HepG2 (cell line): ENCODE data around the gene SEZ6. TPM values are rescaled to one million over a fixed set of nuclear protein-coding genes. Genes with fewer than 3 reads are reported as not detected.

Source experiments
- ATAC-seq: fragments of 200-7000 bp; cut with Tn5 transposase; 3 replicates; pipeline ENCODE4 v1.9.1; 2020; ENCODE audit warnings: mild to moderate bottlenecking, moderate library complexity
- BruUV-seq: library from RNA; stranded (reverse); fragments of 400-500 nt; replicated peaks from 2 replicates; lab custom pipeline; 2021; lab: Mats Ljungman, UMichigan
- CTCF ChIA-PET: fragments of 300-600 bp; formaldehyde crosslinking; extraction: SDS; loops from one replicate; lab custom pipeline; 2021; ENCODE audit warnings: low total read pairs, inconsistent platforms, low intra/inter-chr PET ratio; lab: Yijun Ruan, JAX
- POLR2A ChIA-PET: fragments of 350-600 bp; sonication (Branson Sonifier 250); formaldehyde crosslinking; loops from one replicate; lab custom pipeline; 2020; ENCODE audit warnings: antibody characterized with exemption, inconsistent platforms; lab: Yijun Ruan, JAX
- DNase-seq: peaks from one replicate; pipeline ENCODE4 v3.0.0-alpha.2; 2015; ENCODE audit warnings: low spot score
- FAIRE-seq: peaks from 3 replicates; lab custom pipeline; 2011; peaks lifted over from hg19 to GRCh38; lab: Jason Lieb, UNC
- H2AFZ ChIP-seq: one replicate; pipeline ENCODE4 v1.6.1; 2011; ENCODE audit warnings: low read length, inconsistent platforms
- H3K27ac ChIP-seq: fragments of 300-600 bp; 3 replicates; pipeline ENCODE4 v1.8.0; 2011; ENCODE audit warnings: mixed run types, mild to moderate bottlenecking, mixed read lengths, low read length, inconsistent platforms; ENCODE audit not compliant: insufficient read depth; ENCODE audit errors: extremely low read length
- H3K27me3 ChIP-seq, 2 experiments: fragments of 200-600 bp in 1 of 2; 2 replicates in 1 of 2; 3 replicates in 1 of 2; pipeline versions ENCODE4 v1.6.0 to v1.8.0; 2011; ENCODE audit warnings: low read length in 2 of 2, mild to moderate bottlenecking in 2 of 2, moderate library complexity in 2 of 2, inconsistent platforms in 1 of 2; ENCODE audit not compliant: insufficient read depth in 2 of 2, control insufficient read depth in 1 of 2
- H3K36me3 ChIP-seq, 2 experiments: fragments of 200-600 bp in 1 of 2; replicated peaks in 1 of 2; 2 replicates in 1 of 2; 3 replicates in 1 of 2; pipeline versions ENCODE4 v1.5.1 to v1.8.0; 2011; ENCODE audit warnings: low read length in 2 of 2, inconsistent platforms in 1 of 2; ENCODE audit not compliant: insufficient read depth in 2 of 2, control insufficient read depth in 1 of 2
- H3K4me1 ChIP-seq: 2 replicates; pipeline ENCODE4 v1.5.1; 2012; ENCODE audit warnings: low read length, inconsistent platforms; ENCODE audit not compliant: insufficient read depth
- H3K4me2 ChIP-seq: 2 replicates; pipeline ENCODE4 v1.6.0; 2011; ENCODE audit warnings: low read depth, low read length, inconsistent platforms
- H3K4me3 ChIP-seq, 3 experiments: fragments of 200-600 bp in 1 of 3; sonication (generic), shearing (Covaris generic) in 1 of 3; replicated peaks in 1 of 3; 2 replicates each; pipeline ENCODE4 v1.5.1; 2011 to 2016; ENCODE audit warnings: low read length in 3 of 3, inconsistent platforms in 2 of 3, low read depth in 2 of 3, mild to moderate bottlenecking in 2 of 3, control low read depth in 1 of 3, mixed read lengths in 1 of 3; ENCODE audit not compliant: insufficient read depth in 1 of 3
- H3K79me2 ChIP-seq: one replicate; pipeline ENCODE4 v1.6.1; 2011; ENCODE audit warnings: low read length, inconsistent platforms; ENCODE audit not compliant: insufficient read depth
- H3K9ac ChIP-seq: 2 replicates; pipeline ENCODE4 v1.6.0; 2011; ENCODE audit warnings: mild to moderate bottlenecking, low read depth, low read length, inconsistent platforms; ENCODE audit not compliant: insufficient read depth
- H3K9me3 ChIP-seq: 2 replicates; pipeline ENCODE4 v1.5.1; 2012; ENCODE audit warnings: mild to moderate bottlenecking, low read length
- H4K20me1 ChIP-seq: 2 replicates; pipeline ENCODE4 v1.6.0; 2011; ENCODE audit warnings: inconsistent platforms, mild to moderate bottlenecking, low read length, moderate library complexity; ENCODE audit not compliant: insufficient read depth
- ATF7 ChIP-seq, 2 experiments: fragments of 450-650 bp in 1 of 2; sonication (generic) in 1 of 2; formaldehyde crosslinking in 1 of 2; IDR thresholded peaks; 2 replicates each; pipeline versions ENCODE4 v1.4.0 to v1.6.1; 2016 to 2020; ENCODE audit warnings: antibody characterized with exemption in 1 of 2, mild to moderate bottlenecking in 1 of 2, missing genetic modification reagents in 1 of 2
- CAMTA2 ChIP-seq: sonication (generic); formaldehyde crosslinking; IDR thresholded peaks from 2 replicates; pipeline ENCODE4 v1.4.0; 2020; ENCODE audit warnings: mild to moderate bottlenecking, missing genetic modification reagents, borderline replicate concordance
- MYC ChIP-seq: sonication (generic); formaldehyde crosslinking; IDR thresholded peaks from 2 replicates; pipeline ENCODE4 v1.9.0; 2021; ENCODE audit warnings: missing genetic modification reagents, borderline replicate concordance
- RBM22 ChIP-seq: fragments of 200-400 bp; formaldehyde crosslinking; optimal IDR thresholded peaks from 2 replicates; pipeline ENCODE3; 2017; ENCODE audit warnings: mild to moderate bottlenecking, low read length, moderate library complexity
- RXRA ChIP-seq: sonication (generic); formaldehyde crosslinking; IDR thresholded peaks from 2 replicates; pipeline ENCODE4 v1.5.1; 2020; ENCODE audit warnings: missing genetic modification reagents
- SOX6 ChIP-seq, 2 experiments: fragments of 450-650 bp in 1 of 2; sonication (generic) in 1 of 2; formaldehyde crosslinking in 1 of 2; IDR thresholded peaks; 2 replicates each; pipeline versions ENCODE4 v1.4.0 to v1.6.1; 2017 to 2020; ENCODE audit warnings: antibody characterized with exemption in 1 of 2, mild to moderate bottlenecking in 1 of 2, missing genetic modification reagents in 1 of 2
- SP2 ChIP-seq: sonication (generic); formaldehyde crosslinking; IDR thresholded peaks from 2 replicates; pipeline ENCODE4 v1.5.1; 2020; ENCODE audit warnings: mild to moderate bottlenecking, missing genetic modification reagents
- TEAD3 ChIP-seq: optimal IDR thresholded peaks from 2 replicates; pipeline ENCODE3; 2016; ENCODE audit warnings: borderline replicate concordance
- ZNF12 ChIP-seq: sonication (generic); formaldehyde crosslinking; IDR thresholded peaks from 2 replicates; pipeline ENCODE4 v1.5.0; 2020; ENCODE audit warnings: missing genetic modification reagents
- WGBS: methylation state at CpG from one replicate; pipeline ENCODE4 v1.1.6; 2017; ENCODE audit warnings: low lambda C conversion rate; 5-methylcytosine and 5-hydroxymethylcytosine counted together
- in situ Hi-C: cut with HindIII; loops from 2 replicates; pipeline ENCODE4 v1.10.0; 2017; ENCODE audit warnings: low pct_unique_long_range_greater_than_20kb; ENCODE audit not compliant: extremely low pct_ligation_motif_present
- intact Hi-C: fragments of 100-400 bp; cut with micrococcal nuclease; formaldehyde crosslinking; loops from one replicate; pipeline ENCODE4 v1.10.0; 2022; ENCODE audit not compliant: unreplicated experiment
- polyA plus RNA-seq, 8 experiments: library from polyadenylated mRNA; depleted of rRNA in 3 of 8; stranded (reverse) in 7 of 8; unstranded in 1 of 8; fragments of >200 nt; fragmentation: Illumina TruSeq in 4 of 8; extraction: Trizol in 4 of 8; gene quantifications; 2 replicates each; pipeline versions ENCODE4 v1.2.1 to v1.2.3, GENCODE V29; 2011 to 2016; ENCODE audit warnings: low read depth in 4 of 8, missing spikeins in 1 of 8, mixed read lengths in 1 of 8; ENCODE audit not compliant: insufficient read depth in 1 of 8
- total RNA-seq, 5 experiments: library from RNA; depleted of rRNA; stranded (reverse); fragments of >200 nt; fragmentation: Illumina TruSeq; extraction: Trizol; gene quantifications; 2 replicates each; pipeline ENCODE4 v1.2.3, GENCODE V29; 2016; ENCODE audit warnings: low read depth in 1 of 5
- TF ChIP-seq, protein P1 (sequence below): sonication (generic); IDR thresholded peaks from 2 replicates; pipeline ENCODE4 v1.6.1; 2016; ENCODE audit warnings: low read depth, borderline replicate concordance
- TF ChIP-seq, protein P2 (sequence below): sonication (generic); formaldehyde crosslinking; IDR thresholded peaks from 2 replicates; pipeline ENCODE4 v1.8.0; 2022; ENCODE audit warnings: missing genetic modification reagents, mild to moderate bottlenecking, moderate library complexity, borderline replicate concordance
- TF ChIP-seq, protein P3 (sequence below): sonication (generic); formaldehyde crosslinking; conservative IDR thresholded peaks from 2 replicates; pipeline ENCODE4 v1.4.0; 2020; ENCODE audit warnings: mild to moderate bottlenecking, missing genetic modification reagents, moderate library complexity
- TF ChIP-seq, protein P4 (sequence below): sonication (generic); formaldehyde crosslinking; IDR thresholded peaks from 2 replicates; pipeline ENCODE4 v1.4.0; 2020; ENCODE audit warnings: missing genetic modification reagents

The SEZ6 gene
- total and polyA plus RNA-seq, 2 of the 13 experiments (the other 11 are each of a cell fraction or from before 2014, with no cell fraction given): not detected

DNA sequence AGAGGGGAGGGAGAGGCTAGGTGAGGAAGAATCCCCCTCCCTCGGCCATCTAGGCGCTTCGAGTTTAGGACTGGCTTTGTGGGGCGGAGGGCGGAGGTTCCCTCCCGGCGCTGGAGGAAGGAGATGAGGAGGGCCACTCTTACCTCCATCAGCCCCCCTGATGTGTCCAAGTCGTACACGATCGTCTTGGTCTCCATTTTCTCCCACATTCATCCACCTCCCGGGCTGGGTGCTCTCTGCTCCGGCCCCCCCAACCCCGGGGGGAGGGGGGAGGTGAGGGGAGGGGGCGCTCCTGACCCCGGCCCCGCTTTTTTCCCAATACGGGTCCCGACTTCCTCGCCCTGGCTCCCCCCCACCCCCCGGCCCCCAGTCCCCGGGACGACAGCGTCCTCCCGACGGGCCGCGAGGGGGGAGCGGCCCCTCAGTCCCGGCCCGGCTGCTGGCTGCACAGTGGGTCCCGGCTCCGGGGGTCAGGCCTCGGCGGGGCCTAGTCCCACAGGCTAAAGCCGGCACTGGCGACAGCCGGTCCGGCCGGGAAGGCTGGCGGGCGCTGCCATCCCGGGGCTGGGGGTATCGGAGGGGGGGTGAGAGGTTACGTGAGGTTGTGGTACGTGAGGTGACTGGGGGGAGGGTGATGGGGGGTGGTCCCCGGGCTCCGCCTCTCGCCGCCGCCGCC is 54.9 kb downstream of the SEZ6 start:
- Histone ChIP-seq H3K4me3 (peak overlapping the region; percentile 87 to 97 (median 96)), H3K36me3 (no peaks in the 10 kb centered on the region), H3K79me2 (peaks cover 49% of the 10 kb centered on the region), H3K27me3 (no peaks in the 10 kb centered on the region; a peak in 1 of 5 replicates), H3K4me2 (peak overlapping the region; percentile 90), H3K4me1 (peaks cover 37% of the 10 kb centered on the region), H3K9me3 (no peaks in the 10 kb centered on the region), H3K9ac (peak overlapping the region; percentile 90), H4K20me1 (no peaks in the 10 kb centered on the region; the same call in 1 of the 2 replicates), H2AFZ (no peak overlapping the region), H3K27ac (peak overlapping the region; percentile 88)
- DNase-seq: no peak
- CTCF ChIA-PET: no interaction called here
- intact Hi-C loops (no loop called here), in situ Hi-C loops (no loop called here)
- WGBS: 2% methylated on average over 10 of the region's 51 CpGs
- POLR2A ChIA-PET: interaction anchor here (1.0 to 4.4 kb wide), 22 partner anchors 10 to 615 kb away, joined by 3 to 57 read pairs (median 8); partner anchors contain the start of genes FAM222B, FLOT2, IFT20 and MYO18A
- no TSS peak for BruUV-seq
- peak; percentile 6 for ATAC-seq
- no peak for FAIRE-seq
- TF ChIP-seq RXRA (CRISPR knock-in tag) (0 out of 2 replicates have a peak, but pooled peaks have one; percentile 14), SP2 (no peak), ATF7 (IDR thresholded peaks at IDR 0.05) (no peak), ATF7 (CRISPR knock-in tag; IDR thresholded peaks at IDR 0.05) (no peak), MYC (CRISPR knock-in tag) (no peak), TEAD3 (no peak), SOX6 (IDR thresholded peaks at IDR 0.05) (no peak), SOX6 (CRISPR knock-in tag; IDR thresholded peaks at IDR 0.05) (no peak), CAMTA2 (no peak), ZNF12 (no peak), RBM22 (no peak)
- TF ChIP-seq, protein P1, sequence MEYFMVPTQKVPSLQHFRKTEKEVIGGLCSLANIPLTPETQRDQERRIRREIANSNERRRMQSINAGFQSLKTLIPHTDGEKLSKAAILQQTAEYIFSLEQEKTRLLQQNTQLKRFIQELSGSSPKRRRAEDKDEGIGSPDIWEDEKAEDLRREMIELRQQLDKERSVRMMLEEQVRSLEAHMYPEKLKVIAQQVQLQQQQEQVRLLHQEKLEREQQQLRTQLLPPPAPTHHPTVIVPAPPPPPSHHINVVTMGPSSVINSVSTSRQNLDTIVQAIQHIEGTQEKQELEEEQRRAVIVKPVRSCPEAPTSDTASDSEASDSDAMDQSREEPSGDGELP: no peak
- TF ChIP-seq, protein P2, sequence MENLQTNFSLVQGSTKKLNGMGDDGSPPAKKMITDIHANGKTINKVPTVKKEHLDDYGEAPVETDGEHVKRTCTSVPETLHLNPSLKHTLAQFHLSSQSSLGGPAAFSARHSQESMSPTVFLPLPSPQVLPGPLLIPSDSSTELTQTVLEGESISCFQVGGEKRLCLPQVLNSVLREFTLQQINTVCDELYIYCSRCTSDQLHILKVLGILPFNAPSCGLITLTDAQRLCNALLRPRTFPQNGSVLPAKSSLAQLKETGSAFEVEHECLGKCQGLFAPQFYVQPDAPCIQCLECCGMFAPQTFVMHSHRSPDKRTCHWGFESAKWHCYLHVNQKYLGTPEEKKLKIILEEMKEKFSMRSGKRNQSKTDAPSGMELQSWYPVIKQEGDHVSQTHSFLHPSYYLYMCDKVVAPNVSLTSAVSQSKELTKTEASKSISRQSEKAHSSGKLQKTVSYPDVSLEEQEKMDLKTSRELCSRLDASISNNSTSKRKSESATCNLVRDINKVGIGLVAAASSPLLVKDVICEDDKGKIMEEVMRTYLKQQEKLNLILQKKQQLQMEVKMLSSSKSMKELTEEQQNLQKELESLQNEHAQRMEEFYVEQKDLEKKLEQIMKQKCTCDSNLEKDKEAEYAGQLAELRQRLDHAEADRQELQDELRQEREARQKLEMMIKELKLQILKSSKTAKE (CRISPR knock-in tag): no peak
- TF ChIP-seq, protein P3, sequence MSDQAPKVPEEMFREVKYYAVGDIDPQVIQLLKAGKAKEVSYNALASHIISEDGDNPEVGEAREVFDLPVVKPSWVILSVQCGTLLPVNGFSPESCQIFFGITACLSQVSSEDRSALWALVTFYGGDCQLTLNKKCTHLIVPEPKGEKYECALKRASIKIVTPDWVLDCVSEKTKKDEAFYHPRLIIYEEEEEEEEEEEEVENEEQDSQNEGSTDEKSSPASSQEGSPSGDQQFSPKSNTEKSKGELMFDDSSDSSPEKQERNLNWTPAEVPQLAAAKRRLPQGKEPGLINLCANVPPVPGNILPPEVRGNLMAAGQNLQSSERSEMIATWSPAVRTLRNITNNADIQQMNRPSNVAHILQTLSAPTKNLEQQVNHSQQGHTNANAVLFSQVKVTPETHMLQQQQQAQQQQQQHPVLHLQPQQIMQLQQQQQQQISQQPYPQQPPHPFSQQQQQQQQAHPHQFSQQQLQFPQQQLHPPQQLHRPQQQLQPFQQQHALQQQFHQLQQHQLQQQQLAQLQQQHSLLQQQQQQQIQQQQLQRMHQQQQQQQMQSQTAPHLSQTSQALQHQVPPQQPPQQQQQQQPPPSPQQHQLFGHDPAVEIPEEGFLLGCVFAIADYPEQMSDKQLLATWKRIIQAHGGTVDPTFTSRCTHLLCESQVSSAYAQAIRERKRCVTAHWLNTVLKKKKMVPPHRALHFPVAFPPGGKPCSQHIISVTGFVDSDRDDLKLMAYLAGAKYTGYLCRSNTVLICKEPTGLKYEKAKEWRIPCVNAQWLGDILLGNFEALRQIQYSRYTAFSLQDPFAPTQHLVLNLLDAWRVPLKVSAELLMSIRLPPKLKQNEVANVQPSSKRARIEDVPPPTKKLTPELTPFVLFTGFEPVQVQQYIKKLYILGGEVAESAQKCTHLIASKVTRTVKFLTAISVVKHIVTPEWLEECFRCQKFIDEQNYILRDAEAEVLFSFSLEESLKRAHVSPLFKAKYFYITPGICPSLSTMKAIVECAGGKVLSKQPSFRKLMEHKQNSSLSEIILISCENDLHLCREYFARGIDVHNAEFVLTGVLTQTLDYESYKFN (CRISPR knock-in tag): no peak
- TF ChIP-seq, protein P4, sequence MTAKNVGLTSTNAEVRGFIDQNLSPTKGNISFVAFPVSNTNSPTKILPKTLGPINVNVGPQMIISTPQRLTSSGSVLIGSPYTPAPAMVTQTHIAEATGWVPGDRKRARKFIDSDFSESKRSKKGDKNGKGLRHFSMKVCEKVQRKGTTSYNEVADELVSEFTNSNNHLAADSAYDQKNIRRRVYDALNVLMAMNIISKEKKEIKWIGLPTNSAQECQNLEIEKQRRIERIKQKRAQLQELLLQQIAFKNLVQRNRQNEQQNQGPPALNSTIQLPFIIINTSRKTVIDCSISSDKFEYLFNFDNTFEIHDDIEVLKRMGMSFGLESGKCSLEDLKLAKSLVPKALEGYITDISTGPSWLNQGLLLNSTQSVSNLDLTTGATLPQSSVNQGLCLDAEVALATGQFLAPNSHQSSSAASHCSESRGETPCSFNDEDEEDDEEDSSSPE (CRISPR knock-in tag): no peak
